DOHH2 (cell line): ENCODE measurements around the gene UBE2Z.

Experiments
- CTCF ChIP-seq: fragments of 200-600 bp; sonication (generic); IDR thresholded peaks from one replicate; pipeline ENCODE4 v1.5.1; 2014; ENCODE audit warnings: antibody characterized with exemption, mild to moderate bottlenecking, low read depth, low read length; ENCODE audit not compliant: poor library complexity, severe bottlenecking
- EZH2phosphoT487 ChIP-seq: fragments of 200-600 bp; sonication (generic); IDR thresholded peaks from 2 replicates; pipeline ENCODE4 v1.6.1; 2017; ENCODE audit warnings: borderline replicate concordance, mild to moderate bottlenecking, antibody characterized with exemption, low read length, moderate library complexity, mixed read lengths

- no peak for TF ChIP-seq EZH2phosphoT487
- no peak for TF ChIP-seq CTCF
These were observed 52.8 kb downstream of the UBE2Z start for GRCh38 chr17:48960834-48961515.
